Mammary epithelial cell (primary cell): ENCODE data around the gene DRGX.

Experiments
- EZH2 ChIP-seq: IDR thresholded peaks from 2 replicates; pipeline ENCODE4 v1.6.1; 2012; ENCODE audit warnings: low read length, inconsistent platforms, borderline replicate concordance
- TF ChIP-seq, protein P1 (sequence below), 2 donors: IDR thresholded peaks in 1 of 2; conservative IDR thresholded peaks in 1 of 2; 2 replicates each; pipeline ENCODE4 v1.5.1; 2011 to 2012; ENCODE audit warnings: inconsistent platforms in 2 of 2, low read length in 2 of 2, mild to moderate bottlenecking in 2 of 2, control low read depth in 1 of 2, low read depth in 1 of 2; ENCODE audit not compliant: insufficient read depth in 1 of 2; ENCODE audit errors: extremely low read depth in 1 of 2

- TF ChIP-seq, protein P1, sequence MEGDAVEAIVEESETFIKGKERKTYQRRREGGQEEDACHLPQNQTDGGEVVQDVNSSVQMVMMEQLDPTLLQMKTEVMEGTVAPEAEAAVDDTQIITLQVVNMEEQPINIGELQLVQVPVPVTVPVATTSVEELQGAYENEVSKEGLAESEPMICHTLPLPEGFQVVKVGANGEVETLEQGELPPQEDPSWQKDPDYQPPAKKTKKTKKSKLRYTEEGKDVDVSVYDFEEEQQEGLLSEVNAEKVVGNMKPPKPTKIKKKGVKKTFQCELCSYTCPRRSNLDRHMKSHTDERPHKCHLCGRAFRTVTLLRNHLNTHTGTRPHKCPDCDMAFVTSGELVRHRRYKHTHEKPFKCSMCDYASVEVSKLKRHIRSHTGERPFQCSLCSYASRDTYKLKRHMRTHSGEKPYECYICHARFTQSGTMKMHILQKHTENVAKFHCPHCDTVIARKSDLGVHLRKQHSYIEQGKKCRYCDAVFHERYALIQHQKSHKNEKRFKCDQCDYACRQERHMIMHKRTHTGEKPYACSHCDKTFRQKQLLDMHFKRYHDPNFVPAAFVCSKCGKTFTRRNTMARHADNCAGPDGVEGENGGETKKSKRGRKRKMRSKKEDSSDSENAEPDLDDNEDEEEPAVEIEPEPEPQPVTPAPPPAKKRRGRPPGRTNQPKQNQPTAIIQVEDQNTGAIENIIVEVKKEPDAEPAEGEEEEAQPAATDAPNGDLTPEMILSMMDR (conservative IDR thresholded peaks at IDR 0.05 in 1 of 2, IDR thresholded peaks at IDR 0.05 in 1 of 2; ENCODE audit: extremely low read depth in 1 of 2, insufficient read depth in 1 of 2, low read depth in 1 of 2, low read length in 2 of 2) = no peak
- TF ChIP-seq EZH2 = no peak
Observed at GRCh38 chr10:49370326-49371100, 25.4 kb downstream of the DRGX start.
